H9 (cell line): Measurements from ENCODE around the gene MYT1. TPM values are rescaled to one million over a fixed set of nuclear protein-coding genes. Genes with fewer than 3 reads are reported as not detected.

Experiments used
- DNase-seq: peaks from one replicate; pipeline ENCODE4 v3.0.0-alpha.2; 2017
- H2AFZ ChIP-seq: one replicate; pipeline ENCODE4 v1.6.1; 2013; ENCODE audit warnings: mild to moderate bottlenecking, low read length, control low read depth, moderate library complexity
- H2AK5ac ChIP-seq: 2 replicates; pipeline ENCODE4 v1.6.1; 2013; ENCODE audit warnings: low read length, control low read depth, mixed read lengths; ENCODE audit not compliant: insufficient read length
- H2BK120ac ChIP-seq: one replicate; pipeline ENCODE4 v1.6.1; 2013; ENCODE audit warnings: low read depth, mild to moderate bottlenecking, low read length, control low read depth, inconsistent platforms; ENCODE audit not compliant: poor library complexity, severe bottlenecking
- H2BK12ac ChIP-seq: 2 replicates; pipeline ENCODE4 v1.6.1; 2013; ENCODE audit warnings: low read length, control low read depth, mixed read lengths, low read depth; ENCODE audit not compliant: insufficient read length
- H2BK15ac ChIP-seq: 2 replicates; pipeline ENCODE4 v1.6.1; 2013; ENCODE audit warnings: low read depth, low read length, control low read depth
- H2BK20ac ChIP-seq: one replicate; pipeline ENCODE4 v1.6.1; 2013; ENCODE audit warnings: low read depth, mild to moderate bottlenecking, low read length, control low read depth, inconsistent platforms; ENCODE audit not compliant: poor library complexity, severe bottlenecking
- H2BK5ac ChIP-seq: 2 replicates; pipeline ENCODE4 v1.6.1; 2013; ENCODE audit warnings: low read length, control low read depth, mixed read lengths; ENCODE audit not compliant: insufficient read length
- H3K14ac ChIP-seq: 2 replicates; pipeline ENCODE4 v1.6.1; 2013; ENCODE audit warnings: low read length, control low read depth; ENCODE audit not compliant: insufficient read depth
- H3K18ac ChIP-seq: 2 replicates; pipeline ENCODE4 v1.6.1; 2013; ENCODE audit warnings: low read depth, mild to moderate bottlenecking, mixed read lengths, low read length, control low read depth; ENCODE audit not compliant: insufficient read length
- H3K23ac ChIP-seq: 2 replicates; pipeline ENCODE4 v1.6.1; 2013; ENCODE audit warnings: low read length, control low read depth, mixed read lengths, low read depth; ENCODE audit not compliant: insufficient read length
- H3K23me2 ChIP-seq: 2 replicates; pipeline ENCODE4 v1.6.1; 2013; ENCODE audit warnings: low read depth, mild to moderate bottlenecking, mixed read lengths, low read length, control low read depth; ENCODE audit not compliant: insufficient read length, poor library complexity, severe bottlenecking
- H3K27ac ChIP-seq: 2 replicates; pipeline ENCODE4 v1.5.1; 2013; ENCODE audit warnings: low read length, control low read depth, mixed read lengths, low read depth; ENCODE audit not compliant: insufficient read length
- H3K27me3 ChIP-seq: 2 replicates; pipeline ENCODE4 v1.6.1; 2013; ENCODE audit warnings: low read length, control low read depth, inconsistent platforms; ENCODE audit not compliant: insufficient read depth
- H3K4ac ChIP-seq: 2 replicates; pipeline ENCODE4 v1.6.1; 2013; ENCODE audit warnings: low read depth, mild to moderate bottlenecking, control low read depth, inconsistent platforms, low read length, moderate library complexity
- H3K4me1 ChIP-seq: 2 replicates; pipeline ENCODE4 v1.6.1; 2013; ENCODE audit warnings: low read length, control low read depth, inconsistent platforms; ENCODE audit not compliant: insufficient read depth
- H3K4me2 ChIP-seq: 2 replicates; pipeline ENCODE4 v1.6.1; 2013; ENCODE audit warnings: low read length, control low read depth, mixed read lengths; ENCODE audit not compliant: insufficient read length, insufficient read depth
- H3K56ac ChIP-seq: 2 replicates; pipeline ENCODE4 v1.6.1; 2013; ENCODE audit warnings: low read depth, mild to moderate bottlenecking, mixed read lengths, low read length, control low read depth; ENCODE audit not compliant: insufficient read length
- H3K79me1 ChIP-seq: 2 replicates; pipeline ENCODE4 v1.6.1; 2013; ENCODE audit warnings: low read depth, mild to moderate bottlenecking, moderate library complexity, low read length, control low read depth, inconsistent platforms; ENCODE audit not compliant: insufficient read depth, poor library complexity, severe bottlenecking
- H3K79me2 ChIP-seq: 2 replicates; pipeline ENCODE4 v1.6.1; 2013; ENCODE audit warnings: low read length, control low read depth, inconsistent platforms; ENCODE audit not compliant: insufficient read depth
- H3K9ac ChIP-seq: 2 replicates; pipeline ENCODE4 v1.6.1; 2013; ENCODE audit warnings: low read length, control low read depth, mixed read lengths; ENCODE audit not compliant: insufficient read length; ENCODE audit errors: extremely low read depth
- H3K9me3 ChIP-seq: one replicate; pipeline ENCODE4 v1.6.1; 2013; ENCODE audit warnings: low read depth, low read length, inconsistent platforms; ENCODE audit not compliant: control insufficient read depth
- H3T11ph ChIP-seq: one replicate; pipeline ENCODE4 v1.6.1; 2013; ENCODE audit warnings: mild to moderate bottlenecking, low read length, control low read depth, inconsistent platforms
- H4K20me1 ChIP-seq: one replicate; pipeline ENCODE4 v1.6.1; 2013; ENCODE audit not compliant: control insufficient read depth, insufficient read length, insufficient read depth
- H4K5ac ChIP-seq: 2 replicates; pipeline ENCODE4 v1.6.1; 2013; ENCODE audit warnings: low read depth, mild to moderate bottlenecking, mixed read lengths, low read length, control low read depth; ENCODE audit not compliant: insufficient read length
- H4K8ac ChIP-seq: replicated peaks from 2 replicates; pipeline ENCODE4 v1.6.1; 2013; ENCODE audit warnings: low read length, control low read depth, mixed read lengths, low read depth; ENCODE audit not compliant: insufficient read length
- H4K91ac ChIP-seq: 2 replicates; pipeline ENCODE4 v1.6.1; 2013; ENCODE audit warnings: low read depth, mild to moderate bottlenecking, moderate library complexity, mixed read lengths, low read length, control low read depth; ENCODE audit not compliant: insufficient read length
- H3K27ac Mint-ChIP-seq, 3 experiments: 2 replicates in 2 of 3; 3 replicates in 1 of 3; pipeline ENCODE4 v1.8.0; 2020 to 2021; ENCODE audit warnings: mixed read lengths in 3 of 3, mild to moderate bottlenecking in 1 of 3, moderate library complexity in 1 of 3
- H3K27me3 Mint-ChIP-seq: 2 replicates; pipeline ENCODE4 v1.8.0; 2021; ENCODE audit warnings: low read depth, mild to moderate bottlenecking, moderate library complexity, mixed read lengths
- H3K36me3 Mint-ChIP-seq, 3 experiments: 2 replicates in 2 of 3; 3 replicates in 1 of 3; pipeline ENCODE4 v1.8.0; 2020 to 2021; ENCODE audit warnings: low read depth in 3 of 3, mixed read lengths in 3 of 3; ENCODE audit not compliant: insufficient read depth in 1 of 3
- H3K4me1 Mint-ChIP-seq, 2 experiments: 2 replicates each; pipeline ENCODE4 v1.8.0; 2020; ENCODE audit warnings: mixed read lengths in 2 of 2
- H3K4me3 Mint-ChIP-seq, 2 experiments: 2 replicates in 1 of 2; 3 replicates in 1 of 2; pipeline ENCODE4 v1.8.0; 2020 to 2021; ENCODE audit warnings: mild to moderate bottlenecking in 2 of 2, mixed read lengths in 2 of 2, moderate library complexity in 1 of 2
- H3K9me3 Mint-ChIP-seq, 2 experiments: 2 replicates in 1 of 2; 3 replicates in 1 of 2; pipeline ENCODE4 v1.8.0; 2020; ENCODE audit warnings: mild to moderate bottlenecking in 2 of 2, mixed read lengths in 2 of 2, moderate library complexity in 1 of 2
- CTCF ChIP-seq: fragments of 200-600 bp; sonication (generic); conservative IDR thresholded peaks from 3 replicates; pipeline ENCODE4 v1.8.0; 2021; ENCODE audit warnings: antibody characterized with exemption, mild to moderate bottlenecking
- WGBS: extraction: QIAGEN DNeasy Blood & Tissue Kit; methylation state at CpG from one replicate; pipeline ENCODE4 v1.1.7; 2013; ENCODE audit warnings: missing lambda C conversion rate, low lambda C conversion rate, mixed read lengths; ENCODE audit not compliant: insufficient read length; ENCODE audit errors: extremely low coverage; 5-methylcytosine and 5-hydroxymethylcytosine counted together
- total RNA-seq: library from RNA; stranded (reverse); gene quantifications from 2 replicates; pipeline ENCODE4 v1.2.1, GENCODE V29; 2021

The MYT1 gene
- total RNA-seq, 1 experiment from 2014 or later = 0.79 TPM

- Mint-ChIP-seq H3K9me3 (peaks cover 34 to 40% of the 10 kb centered on the region in 2 experiments), H3K36me3 (peaks cover 6 to 35% (median 13%) of the 10 kb centered on the region in 3 experiments; a peak in 5 of 7 replicates), H3K27me3 (peaks cover 10% of the 10 kb centered on the region), H3K4me1 (peaks cover 0 to 4% of the 10 kb centered on the region in 2 experiments; a peak in 1 of 4 replicates), H3K4me3 (no peak overlapping the region), H3K27ac (no peak overlapping the region)
- Histone ChIP-seq H3K23me2 (no peaks in the 10 kb centered on the region), H2AFZ (no peak overlapping the region), H3K14ac (no peak overlapping the region), H3K4me2 (no peak overlapping the region), H3K79me2 (no peaks in the 10 kb centered on the region), H2BK12ac (no peak overlapping the region), H4K20me1 (no peaks in the 10 kb centered on the region), H3K56ac (no peak overlapping the region), H3K27me3 (no peaks in the 10 kb centered on the region), H3T11ph (no peak overlapping the region), H3K9me3 (no peaks in the 10 kb centered on the region), H3K4ac (no peak overlapping the region), H3K27ac (no peak overlapping the region), H2BK120ac (no peak overlapping the region), H4K5ac (no peak overlapping the region), H3K23ac (no peak overlapping the region), H2BK20ac (no peak overlapping the region), H2AK5ac (no peak overlapping the region), H2BK5ac (no peak overlapping the region), H3K18ac (no peak overlapping the region), H2BK15ac (no peak overlapping the region), H3K9ac (no peak overlapping the region), H3K79me1 (no peaks in the 10 kb centered on the region), H3K4me1 (no peaks in the 10 kb centered on the region), H4K8ac (no peak overlapping the region), H4K91ac (no peak overlapping the region)
- no peak for TF ChIP-seq CTCF
- no peak for DNase-seq
- WGBS = no CpG with 5 or more reads among the region's 27 CpGs
These were observed 72.2 kb downstream of the MYT1 start for GRCh38 chr20:64236137-64237088.
